NT2/D1 (cell line): ENCODE data around the gene ITGB1.

Source experiments
- SUZ12 ChIP-seq: IDR thresholded peaks from 2 replicates; pipeline ENCODE4 v1.6.1; 2011; ENCODE audit not compliant: insufficient read length, insufficient read depth; ENCODE audit errors: extremely low read depth
- YY1 ChIP-seq: IDR thresholded peaks from 2 replicates; pipeline ENCODE4 v1.6.1; 2011; ENCODE audit not compliant: insufficient read length, insufficient read depth
- ZNF274 ChIP-seq: IDR thresholded peaks from 2 replicates; pipeline ENCODE4 v1.6.1; 2011; ENCODE audit warnings: mild to moderate bottlenecking, low read depth, low read length

DNA sequence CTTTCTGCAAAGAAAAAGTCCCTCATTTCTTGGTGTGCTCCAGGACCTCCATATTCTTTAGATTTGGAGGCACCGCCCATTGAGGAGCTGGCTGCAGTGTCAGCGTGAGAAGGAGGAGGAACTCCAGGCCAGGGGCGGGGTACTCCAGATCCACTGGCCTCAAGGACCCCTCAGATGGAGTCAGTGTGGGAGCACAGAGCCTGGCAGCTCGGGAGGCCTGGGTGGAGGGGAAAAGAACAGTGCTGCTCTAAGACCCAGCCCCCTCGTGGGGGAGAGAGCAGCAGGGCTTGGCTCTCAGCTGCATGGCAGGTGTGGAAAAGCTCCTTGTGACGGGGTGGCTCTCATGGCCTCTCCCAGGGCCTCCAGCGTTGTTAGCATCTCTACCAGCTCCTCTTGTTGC, 70.5 kb downstream of the ITGB1 start:
- TF ChIP-seq SUZ12 (no peak), ZNF274 (no peak), YY1 (no peak)
